Measurements from ENCODE around the gene VOPP1.
A peak's percentile ranks its signal among the peaks of the same experiment; 100 is the strongest.

Gene VOPP1

GRCh38 chr7:55439627-55440026, 132.7 kb downstream of the VOPP1 start:
- H3K4me3 ChIP-seq (replicated peaks in 1 of 2; ENCODE audit: low read depth in 2 of 2, low read length in 2 of 2): no peak overlapping the region
- no peak for TF ChIP-seq CTCF (IDR thresholded peaks at IDR 0.05; ENCODE audit: low read depth, low read length)
- peak; percentile 8 to 31 for DNase-seq (ENCODE audit: low read depth in 2 of 2)

- DNase-seq (ENCODE audit: low read depth in 2 of 2): peak in 1 of 2 donors; percentile 12
- no peak for TF ChIP-seq CTCF (IDR thresholded peaks at IDR 0.05; ENCODE audit: low read depth, low read length)
- no peak overlapping the region for H3K4me3 ChIP-seq (replicated peaks in 1 of 2; ENCODE audit: low read depth in 2 of 2, low read length in 2 of 2)
These were observed 133.4 kb downstream of the VOPP1 start for GRCh38 chr7:55438757-55439525.

GRCh38 chr7:55438085-55438756, 134.1 kb downstream of the VOPP1 start:
- no peak overlapping the region for H3K4me3 ChIP-seq (replicated peaks in 1 of 2; ENCODE audit: low read depth in 2 of 2, low read length in 2 of 2)
- no peak for DNase-seq (ENCODE audit: low read depth in 2 of 2)
- TF ChIP-seq CTCF (IDR thresholded peaks at IDR 0.05; ENCODE audit: low read depth, low read length): no peak

GRCh38 chr7:55437375-55437774, 134.9 kb downstream of the VOPP1 start:
- H3K4me3 ChIP-seq (replicated peaks in 1 of 2; ENCODE audit: low read depth in 2 of 2, low read length in 2 of 2): no peak overlapping the region
- no peak for DNase-seq (ENCODE audit: low read depth in 2 of 2)
- TF ChIP-seq CTCF (IDR thresholded peaks at IDR 0.05; ENCODE audit: low read depth, low read length): no peak

- TF ChIP-seq CTCF (IDR thresholded peaks at IDR 0.05; ENCODE audit: low read depth, low read length): no peak
- H3K4me3 ChIP-seq (replicated peaks in 1 of 2; ENCODE audit: low read depth in 2 of 2, low read length in 2 of 2): no peak overlapping the region
- no peak for DNase-seq (ENCODE audit: low read depth in 2 of 2)
These were observed 135.8 kb downstream of the VOPP1 start for GRCh38 chr7:55436457-55436856.

GRCh38 chr7:55435466-55435865, 136.8 kb downstream of the VOPP1 start:
- H3K4me3 ChIP-seq (replicated peaks in 1 of 2; ENCODE audit: low read depth in 2 of 2, low read length in 2 of 2): no peak overlapping the region
- no peak for TF ChIP-seq CTCF (IDR thresholded peaks at IDR 0.05; ENCODE audit: low read depth, low read length)
- no peak for DNase-seq (ENCODE audit: low read depth in 2 of 2)

Measured in cardiac fibroblast (primary cell).